ENCODE measurements around the gene NAV1. TPM values are rescaled to one million over a fixed set of nuclear protein-coding genes. Genes with fewer than 3 reads are reported as not detected.
A peak's percentile ranks its signal among the peaks of the same experiment; 100 is the strongest.
"Not testable (repeated sequence)": the region's sequence is repeated elsewhere in the genome, so short reads cannot be mapped to it uniquely, and the experiment has no call there.

NAV1 gene
- total RNA-seq, 1 donor from 2014 or later = 36.1 TPM

GRCh38 chr1:201545851-201546492 is 7.0 kb downstream of the NAV1 start:
- no peak for DNase-seq (ENCODE audit: low spot score)

DNA sequence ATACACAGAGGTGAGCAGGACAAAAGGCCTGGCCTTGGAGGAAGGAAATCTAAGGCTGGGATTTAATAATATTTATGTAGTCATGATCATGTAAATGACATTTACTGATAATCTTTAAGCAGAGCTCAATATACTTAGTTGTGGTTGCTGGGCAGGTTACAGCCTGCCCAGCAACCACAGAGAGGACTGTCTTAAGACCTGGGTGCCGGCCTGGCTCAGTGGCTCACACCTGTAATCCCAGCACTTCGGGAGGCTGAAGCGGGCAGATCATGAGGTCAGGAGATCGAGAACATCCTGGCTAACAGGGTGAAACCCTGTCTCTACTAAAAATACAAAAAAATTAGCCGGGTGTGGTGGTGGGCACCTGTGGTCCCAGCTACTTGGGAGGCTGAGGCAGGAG is 10.6 kb downstream of the NAV1 start:
- not testable (repeated sequence) for DNase-seq (ENCODE audit: low spot score)

GRCh38 chr1:201551096-201551495 is 12.2 kb downstream of the NAV1 start:
- no peak for DNase-seq (ENCODE audit: low spot score)

DNA sequence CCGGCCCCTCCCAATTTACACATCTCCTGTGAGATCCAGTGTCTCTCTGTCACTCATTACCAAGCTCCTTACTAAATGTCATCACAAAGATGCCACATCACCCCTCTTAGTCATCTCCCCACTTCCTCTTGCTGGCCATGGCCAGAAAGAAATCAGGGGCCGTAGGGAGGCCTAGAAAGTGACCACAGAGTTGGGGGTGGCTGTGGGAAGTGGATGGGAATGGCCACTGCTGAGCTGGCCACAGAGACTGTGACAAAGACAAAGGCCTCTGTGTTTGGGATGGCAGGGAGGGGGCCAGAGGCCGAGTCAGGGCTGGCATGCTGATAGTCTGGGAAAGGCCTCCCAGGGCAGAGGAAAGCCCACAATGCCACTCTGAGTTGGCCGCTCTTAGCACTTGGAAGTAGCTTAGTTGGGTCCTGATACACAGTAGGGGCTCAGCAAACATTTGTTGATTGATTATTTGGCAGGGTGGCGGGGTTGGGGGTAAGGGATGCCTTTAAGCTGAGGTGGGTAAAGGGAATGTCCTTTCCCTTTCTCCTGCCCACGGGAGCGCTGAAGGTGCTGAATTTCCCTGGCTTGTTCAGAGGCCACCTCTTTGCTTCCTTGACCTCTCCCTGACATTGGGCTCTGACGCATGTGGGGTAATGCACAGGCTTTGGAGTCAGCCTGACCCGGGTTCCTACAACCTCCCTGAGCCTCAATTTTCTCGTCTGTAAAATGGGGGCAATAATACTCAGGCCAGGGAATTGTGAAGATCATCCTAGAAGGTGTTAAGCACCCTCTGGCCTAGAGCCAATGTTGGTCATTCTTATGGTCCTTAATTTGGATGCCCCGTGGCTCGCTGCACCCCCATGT is 13.2 kb downstream of the NAV1 start:
- DNase-seq (ENCODE audit: low spot score) = no peak

GRCh38 chr1:201552941-201553351 is 14.0 kb downstream of the NAV1 start:
- no peak for DNase-seq (ENCODE audit: low spot score)

DNA sequence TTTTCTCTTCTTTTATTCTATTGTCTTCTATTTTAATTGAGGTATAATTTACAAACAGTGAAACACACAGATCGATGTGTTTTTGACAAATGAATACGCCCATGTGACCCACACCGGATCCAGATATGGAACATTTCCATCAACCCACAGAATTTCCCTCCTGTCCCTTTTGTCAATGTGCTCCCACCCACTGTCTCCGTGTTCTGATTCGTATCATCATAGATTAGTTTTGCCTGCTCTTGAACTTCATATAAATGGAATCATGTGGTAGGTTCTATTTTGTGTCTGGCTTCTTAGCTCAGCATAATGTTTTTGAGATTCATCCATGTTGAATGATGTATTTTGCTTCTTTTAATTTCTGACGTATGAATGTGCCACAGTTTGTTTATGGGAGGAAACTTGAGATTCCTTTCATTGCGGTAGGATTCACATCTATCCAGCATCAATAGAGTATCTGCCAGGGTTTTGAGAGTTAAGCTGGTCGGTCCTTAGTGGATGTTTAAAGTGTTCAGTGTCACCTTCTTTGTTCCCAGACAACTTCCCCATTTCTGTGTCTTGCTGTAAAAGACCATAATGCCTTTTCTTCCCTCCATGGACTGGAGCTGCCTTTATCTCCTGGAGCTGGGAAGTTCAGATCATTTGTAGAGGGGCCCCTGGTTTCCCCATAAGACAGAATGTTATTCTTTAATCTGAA is 14.7 kb downstream of the NAV1 start:
- no peak for DNase-seq (ENCODE audit: low spot score)

- DNase-seq (ENCODE audit: low spot score) = no peak
Measured at GRCh38 chr1:201554190-201554600, 15.3 kb downstream of the NAV1 start.

DNA sequence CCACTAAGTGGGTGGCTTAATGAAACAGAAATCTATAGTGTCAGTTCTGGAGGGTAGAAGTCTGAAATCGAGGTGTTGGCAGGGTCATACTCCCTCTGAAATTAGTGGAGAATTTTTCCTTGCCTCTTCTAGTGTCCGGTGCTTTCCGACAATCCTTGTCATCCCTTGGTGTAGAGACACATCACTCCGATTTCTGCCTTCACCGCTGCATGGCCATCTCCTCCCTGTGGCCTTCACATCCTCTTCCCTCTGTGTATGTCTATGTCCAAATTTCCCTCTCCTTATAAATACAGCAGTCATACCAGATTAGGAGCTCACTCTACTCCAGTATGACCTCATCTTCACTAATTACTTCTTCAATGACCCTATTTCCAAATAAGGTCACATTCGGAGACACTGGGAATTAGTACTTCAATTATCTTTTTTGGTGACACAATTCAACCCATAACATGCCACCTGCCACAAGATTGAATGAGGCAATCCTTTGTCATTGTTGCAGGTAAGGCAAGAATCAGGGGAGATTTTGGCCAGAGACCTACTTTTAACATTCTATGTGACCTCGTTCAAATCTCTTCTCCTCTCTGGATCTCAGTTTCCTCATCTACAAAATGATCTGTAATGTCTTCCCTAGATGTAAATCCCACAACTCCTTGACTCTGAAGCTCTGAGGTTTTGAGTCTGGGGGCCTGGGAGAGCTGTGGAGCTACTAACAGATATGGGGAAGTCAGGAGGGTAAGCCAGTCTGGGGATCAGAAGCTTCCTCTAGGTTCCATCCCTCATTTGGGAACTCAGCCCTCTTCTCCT is 16.1 kb downstream of the NAV1 start:
- DNase-seq (ENCODE audit: low spot score) = no peak

- DNase-seq (ENCODE audit: low spot score) = no peak
Measured at GRCh38 chr1:201555593-201555945, 16.6 kb downstream of the NAV1 start.

DNA sequence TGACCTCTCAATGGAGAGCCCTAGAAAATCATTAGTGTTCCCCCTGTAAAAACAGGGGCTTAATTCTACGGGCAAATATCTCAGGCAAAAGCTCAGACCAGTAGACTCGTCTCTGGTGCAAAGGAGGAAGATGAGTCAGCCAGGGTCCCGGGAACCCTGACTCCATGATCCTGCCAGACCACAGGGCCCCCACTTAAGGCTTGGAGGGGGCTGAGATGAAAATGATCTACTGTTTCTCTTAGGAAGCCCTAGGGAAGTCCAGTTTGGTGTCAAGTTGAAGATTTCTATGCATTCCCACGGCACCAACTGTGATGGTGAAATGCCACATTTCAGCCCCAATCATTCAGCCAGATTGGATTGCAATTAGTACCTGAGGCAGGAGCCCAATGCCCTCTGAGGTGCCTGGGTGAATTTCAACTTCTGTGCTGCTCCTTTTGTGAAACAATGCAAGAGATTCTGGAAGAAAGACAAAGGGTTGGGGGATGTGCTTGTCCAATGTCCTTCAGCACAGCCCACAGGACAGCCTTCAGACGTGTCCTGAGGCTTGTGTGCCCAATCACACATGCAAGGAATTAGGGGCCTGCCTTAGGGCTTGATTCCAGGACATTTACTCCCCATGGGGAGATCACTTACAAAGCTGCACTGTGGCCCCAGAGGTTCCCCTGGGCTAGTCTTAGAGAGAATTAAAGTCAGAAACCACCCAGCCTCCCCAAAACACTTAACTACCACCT is 18.1 kb downstream of the NAV1 start:
- DNase-seq (ENCODE audit: low spot score) = no peak

- DNase-seq (ENCODE audit: low spot score) = no peak
Measured at GRCh38 chr1:201557572-201557958, 18.6 kb downstream of the NAV1 start.

DNA sequence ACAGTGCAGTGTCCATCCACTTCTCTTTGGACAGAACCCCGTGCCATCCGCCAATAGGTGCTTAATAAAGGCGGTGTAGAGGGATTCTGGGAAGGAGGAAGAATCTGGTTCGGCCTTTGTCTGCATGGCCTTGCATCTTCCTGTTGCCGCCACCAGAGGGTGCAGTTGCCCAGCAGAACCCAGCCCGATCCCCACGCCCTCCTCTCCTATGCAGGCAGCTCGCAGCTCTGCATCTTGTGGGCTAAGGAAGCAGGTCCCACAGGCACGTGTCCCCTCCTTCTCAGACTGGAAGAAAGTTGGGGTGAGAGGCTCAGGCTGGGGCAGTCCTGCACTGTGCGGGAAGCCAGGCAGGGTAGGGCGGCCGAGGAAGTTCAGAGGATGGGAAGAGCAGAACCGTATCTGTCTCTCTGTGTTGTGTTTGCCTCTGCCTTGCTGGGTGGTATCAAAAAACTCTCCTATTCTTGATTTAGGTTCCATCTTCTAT is 20.8 kb downstream of the NAV1 start:
- DNase-seq (ENCODE audit: low spot score) = peak; percentile 84

DNA sequence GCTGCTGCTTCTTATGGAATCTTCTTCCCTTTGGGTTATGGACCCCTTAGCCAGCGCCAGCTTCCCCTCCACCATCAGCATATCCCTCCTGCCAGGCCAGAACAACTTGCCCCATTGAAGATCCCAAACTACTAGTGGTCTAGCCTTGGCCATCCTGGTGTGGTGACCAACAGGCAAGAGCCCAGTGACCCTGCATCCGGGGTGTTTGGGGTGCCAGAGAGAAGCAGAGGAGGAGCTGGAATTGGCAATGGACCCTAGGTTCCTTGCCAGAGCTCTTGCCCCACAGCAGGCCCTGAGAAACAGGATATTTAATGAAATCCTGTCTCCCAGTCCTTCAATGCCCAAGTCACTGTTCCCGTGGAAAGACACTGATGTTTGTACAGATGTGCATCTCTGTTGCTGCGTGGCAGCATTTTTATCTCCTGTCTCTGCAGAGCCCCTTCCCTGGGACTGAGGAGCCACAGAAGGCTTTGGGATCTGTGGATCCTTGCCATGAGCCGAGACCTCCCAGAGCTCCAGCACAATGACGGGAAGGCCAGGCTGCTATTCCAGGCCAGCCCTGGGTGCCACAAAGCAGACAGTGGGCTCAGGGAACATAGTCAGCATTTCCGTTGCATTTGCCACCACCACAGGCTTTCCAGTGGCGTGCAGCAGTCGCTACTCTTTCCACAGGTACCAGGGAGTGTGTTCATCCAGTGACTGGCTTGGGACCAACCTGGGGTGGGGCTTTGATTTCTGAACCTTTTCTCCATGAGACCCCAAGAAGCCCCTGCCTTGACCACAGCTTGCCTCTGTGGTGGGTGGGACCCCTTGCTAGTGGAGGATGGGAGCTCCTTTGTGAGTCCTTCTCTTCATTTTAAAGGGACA is 21.6 kb downstream of the NAV1 start:
- DNase-seq (ENCODE audit: low spot score) = no peak

DNA sequence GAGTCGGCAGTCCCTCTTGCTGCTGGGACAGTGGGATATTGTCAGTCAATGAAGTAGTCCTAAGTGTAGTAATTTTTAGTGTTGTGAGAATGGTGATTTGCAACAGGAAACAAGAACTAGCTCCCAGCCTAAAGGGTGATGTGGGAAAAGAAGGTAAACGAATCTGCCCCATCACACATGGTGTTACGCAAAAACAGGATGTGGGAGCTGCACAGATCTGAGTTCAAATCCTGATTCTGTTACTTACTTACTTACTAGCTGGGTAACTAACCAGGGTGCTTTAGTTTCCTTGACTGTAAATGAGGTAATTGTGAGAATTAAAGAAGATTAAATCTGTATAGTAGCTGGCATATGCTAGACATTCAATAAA is 22.3 kb downstream of the NAV1 start:
- DNase-seq (ENCODE audit: low spot score) = no peak

GRCh38 chr1:201561601-201562000 is 22.7 kb downstream of the NAV1 start:
- peak; percentile 57 for DNase-seq (ENCODE audit: low spot score)

- DNase-seq (ENCODE audit: low spot score) = peak; percentile 83
Measured at GRCh38 chr1:201562257-201562656, 23.3 kb downstream of the NAV1 start.

GRCh38 chr1:201562659-201563405 is 23.9 kb downstream of the NAV1 start:
- peak; percentile 80 for DNase-seq (ENCODE audit: low spot score)

GRCh38 chr1:201563406-201563780 is 24.5 kb downstream of the NAV1 start:
- DNase-seq (ENCODE audit: low spot score) = no peak

GRCh38 chr1:201563941-201564340 is 25.0 kb downstream of the NAV1 start:
- no peak for DNase-seq (ENCODE audit: low spot score)

Data from umbilical cord (tissue), 2 donors.